HepG2 (cell line): ENCODE measurements around the gene FAF2. TPM values are rescaled to one million over a fixed set of nuclear protein-coding genes. Genes with fewer than 3 reads are reported as not detected.

Experiments used
- ATAC-seq: fragments of 200-7000 bp; cut with Tn5 transposase; 3 replicates; pipeline ENCODE4 v1.9.1; 2020; ENCODE audit warnings: mild to moderate bottlenecking, moderate library complexity
- BruUV-seq: library from RNA; stranded (reverse); fragments of 400-500 nt; replicated peaks from 2 replicates; lab custom pipeline; 2021; lab: Mats Ljungman, UMichigan
- CTCF ChIA-PET: fragments of 300-600 bp; formaldehyde crosslinking; extraction: SDS; loops from one replicate; lab custom pipeline; 2021; ENCODE audit warnings: low total read pairs, inconsistent platforms, low intra/inter-chr PET ratio; lab: Yijun Ruan, JAX
- POLR2A ChIA-PET: fragments of 350-600 bp; sonication (Branson Sonifier 250); formaldehyde crosslinking; loops from one replicate; lab custom pipeline; 2020; ENCODE audit warnings: antibody characterized with exemption, inconsistent platforms; lab: Yijun Ruan, JAX
- DNase-seq: peaks from one replicate; pipeline ENCODE4 v3.0.0-alpha.2; 2015; ENCODE audit warnings: low spot score
- FAIRE-seq: peaks from 3 replicates; lab custom pipeline; 2011; peaks lifted over from hg19 to GRCh38; lab: Jason Lieb, UNC
- H2AFZ ChIP-seq: one replicate; pipeline ENCODE4 v1.6.1; 2011; ENCODE audit warnings: low read length, inconsistent platforms
- H3K27ac ChIP-seq: fragments of 300-600 bp; 3 replicates; pipeline ENCODE4 v1.8.0; 2011; ENCODE audit warnings: mixed run types, mild to moderate bottlenecking, mixed read lengths, low read length, inconsistent platforms; ENCODE audit not compliant: insufficient read depth; ENCODE audit errors: extremely low read length
- H3K27me3 ChIP-seq, 2 experiments: fragments of 200-600 bp in 1 of 2; 2 replicates in 1 of 2; 3 replicates in 1 of 2; pipeline versions ENCODE4 v1.6.0 to v1.8.0; 2011; ENCODE audit warnings: low read length in 2 of 2, mild to moderate bottlenecking in 2 of 2, moderate library complexity in 2 of 2, inconsistent platforms in 1 of 2; ENCODE audit not compliant: insufficient read depth in 2 of 2, control insufficient read depth in 1 of 2
- H3K36me3 ChIP-seq, 2 experiments: fragments of 200-600 bp in 1 of 2; replicated peaks in 1 of 2; 2 replicates in 1 of 2; 3 replicates in 1 of 2; pipeline versions ENCODE4 v1.5.1 to v1.8.0; 2011; ENCODE audit warnings: low read length in 2 of 2, inconsistent platforms in 1 of 2; ENCODE audit not compliant: insufficient read depth in 2 of 2, control insufficient read depth in 1 of 2
- H3K4me1 ChIP-seq: 2 replicates; pipeline ENCODE4 v1.5.1; 2012; ENCODE audit warnings: low read length, inconsistent platforms; ENCODE audit not compliant: insufficient read depth
- H3K4me2 ChIP-seq: 2 replicates; pipeline ENCODE4 v1.6.0; 2011; ENCODE audit warnings: low read depth, low read length, inconsistent platforms
- H3K4me3 ChIP-seq, 3 experiments: fragments of 200-600 bp in 1 of 3; sonication (generic), shearing (Covaris generic) in 1 of 3; replicated peaks in 1 of 3; 2 replicates each; pipeline ENCODE4 v1.5.1; 2011 to 2016; ENCODE audit warnings: low read length in 3 of 3, inconsistent platforms in 2 of 3, low read depth in 2 of 3, mild to moderate bottlenecking in 2 of 3, control low read depth in 1 of 3, mixed read lengths in 1 of 3; ENCODE audit not compliant: insufficient read depth in 1 of 3
- H3K79me2 ChIP-seq: one replicate; pipeline ENCODE4 v1.6.1; 2011; ENCODE audit warnings: low read length, inconsistent platforms; ENCODE audit not compliant: insufficient read depth
- H3K9ac ChIP-seq: 2 replicates; pipeline ENCODE4 v1.6.0; 2011; ENCODE audit warnings: mild to moderate bottlenecking, low read depth, low read length, inconsistent platforms; ENCODE audit not compliant: insufficient read depth
- H3K9me3 ChIP-seq: 2 replicates; pipeline ENCODE4 v1.5.1; 2012; ENCODE audit warnings: mild to moderate bottlenecking, low read length
- H4K20me1 ChIP-seq: 2 replicates; pipeline ENCODE4 v1.6.0; 2011; ENCODE audit warnings: inconsistent platforms, mild to moderate bottlenecking, low read length, moderate library complexity; ENCODE audit not compliant: insufficient read depth
- FOXC1 ChIP-seq: sonication (generic); formaldehyde crosslinking; IDR thresholded peaks from 2 replicates; pipeline ENCODE4 v1.8.0; 2022; ENCODE audit warnings: mild to moderate bottlenecking, missing genetic modification reagents, borderline replicate concordance
- PHF21A ChIP-seq: sonication (generic); formaldehyde crosslinking; IDR thresholded peaks from 2 replicates; pipeline ENCODE4 v1.5.0; 2020; ENCODE audit warnings: mild to moderate bottlenecking, missing genetic modification reagents
- WGBS: methylation state at CpG from one replicate; pipeline ENCODE4 v1.1.6; 2017; ENCODE audit warnings: low lambda C conversion rate; 5-methylcytosine and 5-hydroxymethylcytosine counted together
- in situ Hi-C: cut with HindIII; loops from 2 replicates; pipeline ENCODE4 v1.10.0; 2017; ENCODE audit warnings: low pct_unique_long_range_greater_than_20kb; ENCODE audit not compliant: extremely low pct_ligation_motif_present
- intact Hi-C: fragments of 100-400 bp; cut with micrococcal nuclease; formaldehyde crosslinking; loops from one replicate; pipeline ENCODE4 v1.10.0; 2022; ENCODE audit not compliant: unreplicated experiment
- polyA plus RNA-seq, 8 experiments: library from polyadenylated mRNA; depleted of rRNA in 3 of 8; stranded (reverse) in 7 of 8; unstranded in 1 of 8; fragments of >200 nt; fragmentation: Illumina TruSeq in 4 of 8; extraction: Trizol in 4 of 8; gene quantifications; 2 replicates each; pipeline versions ENCODE4 v1.2.1 to v1.2.3, GENCODE V29; 2011 to 2016; ENCODE audit warnings: low read depth in 4 of 8, missing spikeins in 1 of 8, mixed read lengths in 1 of 8; ENCODE audit not compliant: insufficient read depth in 1 of 8
- total RNA-seq, 5 experiments: library from RNA; depleted of rRNA; stranded (reverse); fragments of >200 nt; fragmentation: Illumina TruSeq; extraction: Trizol; gene quantifications; 2 replicates each; pipeline ENCODE4 v1.2.3, GENCODE V29; 2016; ENCODE audit warnings: low read depth in 1 of 5
- TF ChIP-seq, protein P1 (sequence below): IDR thresholded peaks from 2 replicates; pipeline ENCODE4 v1.6.1; 2016; ENCODE audit warnings: low read depth
- TF ChIP-seq, protein P2 (sequence below): conservative IDR thresholded peaks from 2 replicates; pipeline ENCODE4 v1.6.1; 2018; ENCODE audit warnings: missing genetic modification reagents
- TF ChIP-seq, protein P3 (sequence below): sonication (generic); formaldehyde crosslinking; IDR thresholded peaks from 2 replicates; pipeline ENCODE4 v1.5.0; 2020; ENCODE audit warnings: mild to moderate bottlenecking, missing genetic modification reagents, borderline replicate concordance
- TF ChIP-seq, protein P4 (sequence below): sonication (generic); formaldehyde crosslinking; conservative IDR thresholded peaks from 2 replicates; pipeline ENCODE4 v1.8.1; 2023; ENCODE audit warnings: missing genetic modification reagents

Gene FAF2
- total and polyA plus RNA-seq, 2 of the 13 experiments (the other 11 are each of a cell fraction or from before 2014, with no cell fraction given): 27.8 to 34.3 TPM

DNA sequence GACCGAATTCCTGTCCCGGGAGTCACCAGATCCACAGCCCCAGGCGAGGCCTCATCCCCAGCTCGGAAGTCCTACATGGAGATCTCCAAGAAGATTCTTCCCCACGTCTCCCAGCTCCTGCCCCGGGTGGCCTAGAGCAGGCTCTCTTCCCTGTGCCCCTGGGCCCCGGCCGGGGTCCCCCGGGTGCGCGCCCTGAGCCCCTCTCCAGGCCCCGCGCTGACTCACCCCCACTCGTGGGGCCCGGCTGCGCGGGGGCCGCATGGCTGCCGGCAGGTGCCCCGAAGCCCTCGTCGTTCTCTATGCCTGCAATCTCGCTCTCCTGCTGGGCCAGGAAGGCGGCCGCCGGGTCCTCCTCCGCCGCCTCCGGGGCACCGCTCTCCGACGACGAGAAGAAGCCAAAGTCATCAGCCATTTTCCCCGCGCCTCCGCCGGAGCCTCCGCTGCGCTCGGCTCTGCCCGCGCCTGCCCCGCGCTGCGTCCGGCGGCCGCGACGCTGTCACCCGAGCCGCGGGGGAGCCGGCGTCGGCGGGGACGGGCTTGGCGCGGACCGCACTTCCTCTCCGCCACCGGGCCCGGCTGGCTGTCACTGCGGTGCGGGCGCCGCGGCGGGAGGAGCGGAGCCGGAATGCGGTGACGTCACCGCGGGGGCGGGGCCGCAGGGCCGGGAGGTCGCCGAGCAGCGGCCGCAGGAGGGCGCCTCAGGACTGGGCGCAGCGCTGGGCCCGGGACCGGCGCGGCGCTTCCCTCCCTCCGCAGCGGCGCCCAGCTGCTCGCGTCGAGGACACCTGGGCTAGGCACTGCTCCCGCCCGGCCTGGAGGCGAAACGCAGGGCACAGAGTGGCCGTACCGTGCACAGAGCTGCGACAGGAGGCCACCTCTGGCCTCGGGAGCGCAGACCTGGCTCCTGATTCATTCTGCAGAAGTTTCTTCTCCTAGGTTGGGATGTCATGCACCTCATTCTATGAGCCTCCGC lies 31.9 kb upstream of the FAF2 start, which contains the start of gene CLTB (continued):
- TF ChIP-seq, protein P1, sequence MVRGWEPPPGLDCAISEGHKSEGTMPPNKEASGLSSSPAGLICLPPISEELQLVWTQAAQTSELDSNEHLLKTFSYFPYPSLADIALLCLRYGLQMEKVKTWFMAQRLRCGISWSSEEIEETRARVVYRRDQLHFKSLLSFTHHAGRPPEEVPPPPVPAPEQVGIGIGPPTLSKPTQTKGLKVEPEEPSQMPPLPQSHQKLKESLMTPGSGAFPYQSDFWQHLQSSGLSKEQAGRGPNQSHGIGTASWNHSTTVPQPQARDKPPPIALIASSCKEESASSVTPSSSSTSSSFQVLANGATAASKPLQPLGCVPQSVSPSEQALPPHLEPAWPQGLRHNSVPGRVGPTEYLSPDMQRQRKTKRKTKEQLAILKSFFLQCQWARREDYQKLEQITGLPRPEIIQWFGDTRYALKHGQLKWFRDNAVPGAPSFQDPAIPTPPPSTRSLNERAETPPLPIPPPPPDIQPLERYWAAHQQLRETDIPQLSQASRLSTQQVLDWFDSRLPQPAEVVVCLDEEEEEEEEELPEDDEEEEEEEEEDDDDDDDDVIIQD: no peak
- TF ChIP-seq, all 625 proteins: peak for 211

DNA sequence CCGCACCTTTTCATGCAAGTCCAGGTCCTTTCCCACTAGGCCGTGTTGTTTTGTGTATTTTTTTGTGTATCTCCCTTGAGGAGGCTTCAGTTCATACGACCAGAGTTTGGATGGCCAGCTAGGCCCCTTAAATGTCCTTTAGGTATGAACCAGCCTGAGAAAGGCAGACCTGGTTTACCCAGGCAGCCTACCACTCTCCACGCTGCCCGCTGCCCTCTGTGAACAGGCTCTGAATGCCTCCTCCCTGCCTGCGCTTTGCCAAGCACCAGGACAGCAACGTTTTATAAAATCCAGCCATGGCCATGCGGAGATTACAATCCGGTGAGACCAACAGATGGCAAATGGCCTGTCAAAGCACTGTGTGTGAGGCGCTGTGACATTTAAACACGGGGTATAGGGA lies 31.2 kb upstream of the FAF2 start:
- intact Hi-C loops: loop anchor here (1.0 to 10.0 kb wide), 3 partner anchors 31 to 132 kb away; partner anchors contain the start of genes CDHR2 and FAF2
- peak overlapping the region; percentile 17 to 49 (median 25); a peak in 5 of 6 replicates for H3K4me3 ChIP-seq
- BruUV-seq: no TSS peak
- no peak overlapping the region for H3K27ac ChIP-seq
- FAIRE-seq (no peak), ATAC-seq (peak; percentile 19), DNase-seq (no peak)
- ChIA-PET POLR2A (interaction anchor here (1.3 to 2.3 kb wide), 3 partner anchors 30 to 230 kb away, joined by 3 to 15 read pairs (median 9); partner anchors contain the start of genes RNF44 and TSPAN17), CTCF (interaction anchor here (1.2 to 2.6 kb wide), 3 partner anchors 13 to 161 kb away, joined by 5 to 17 read pairs (median 6); partner anchors contain the start of gene FAF2)
- 66% methylated on average over 11 of the region's 11 CpGs for WGBS
- no peaks in the 10 kb centered on the region for H3K79me2 ChIP-seq
- H4K20me1 ChIP-seq: no peaks in the 10 kb centered on the region
- H3K9me3 ChIP-seq: no peaks in the 10 kb centered on the region
- H3K4me2 ChIP-seq: peak overlapping the region; percentile 88
- in situ Hi-C loops: loop anchor here (5.0 to 10.0 kb wide), 2 partner anchors 68 to 120 kb away; partner anchors contain the start of gene RNF44
- peaks cover 32% of the 10 kb centered on the region for H3K4me1 ChIP-seq
- no peaks in the 10 kb centered on the region for H3K27me3 ChIP-seq
- peak overlapping the region; percentile 90 for H2AFZ ChIP-seq
- H3K9ac ChIP-seq: peak overlapping the region; percentile 50; the same call in 1 of the 2 replicates
- H3K36me3 ChIP-seq: no peaks in the 10 kb centered on the region
- peak; percentile 49 for TF ChIP-seq PHF21A (CRISPR knock-in tag)
- TF ChIP-seq, protein P2, sequence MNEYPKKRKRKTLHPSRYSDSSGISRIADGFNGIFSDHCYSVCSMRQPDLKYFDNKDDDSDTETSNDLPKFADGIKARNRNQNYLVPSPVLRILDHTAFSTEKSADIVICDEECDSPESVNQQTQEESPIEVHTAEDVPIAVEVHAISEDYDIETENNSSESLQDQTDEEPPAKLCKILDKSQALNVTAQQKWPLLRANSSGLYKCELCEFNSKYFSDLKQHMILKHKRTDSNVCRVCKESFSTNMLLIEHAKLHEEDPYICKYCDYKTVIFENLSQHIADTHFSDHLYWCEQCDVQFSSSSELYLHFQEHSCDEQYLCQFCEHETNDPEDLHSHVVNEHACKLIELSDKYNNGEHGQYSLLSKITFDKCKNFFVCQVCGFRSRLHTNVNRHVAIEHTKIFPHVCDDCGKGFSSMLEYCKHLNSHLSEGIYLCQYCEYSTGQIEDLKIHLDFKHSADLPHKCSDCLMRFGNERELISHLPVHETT (CRISPR knock-in tag): no peak
- TF ChIP-seq, protein P3, sequence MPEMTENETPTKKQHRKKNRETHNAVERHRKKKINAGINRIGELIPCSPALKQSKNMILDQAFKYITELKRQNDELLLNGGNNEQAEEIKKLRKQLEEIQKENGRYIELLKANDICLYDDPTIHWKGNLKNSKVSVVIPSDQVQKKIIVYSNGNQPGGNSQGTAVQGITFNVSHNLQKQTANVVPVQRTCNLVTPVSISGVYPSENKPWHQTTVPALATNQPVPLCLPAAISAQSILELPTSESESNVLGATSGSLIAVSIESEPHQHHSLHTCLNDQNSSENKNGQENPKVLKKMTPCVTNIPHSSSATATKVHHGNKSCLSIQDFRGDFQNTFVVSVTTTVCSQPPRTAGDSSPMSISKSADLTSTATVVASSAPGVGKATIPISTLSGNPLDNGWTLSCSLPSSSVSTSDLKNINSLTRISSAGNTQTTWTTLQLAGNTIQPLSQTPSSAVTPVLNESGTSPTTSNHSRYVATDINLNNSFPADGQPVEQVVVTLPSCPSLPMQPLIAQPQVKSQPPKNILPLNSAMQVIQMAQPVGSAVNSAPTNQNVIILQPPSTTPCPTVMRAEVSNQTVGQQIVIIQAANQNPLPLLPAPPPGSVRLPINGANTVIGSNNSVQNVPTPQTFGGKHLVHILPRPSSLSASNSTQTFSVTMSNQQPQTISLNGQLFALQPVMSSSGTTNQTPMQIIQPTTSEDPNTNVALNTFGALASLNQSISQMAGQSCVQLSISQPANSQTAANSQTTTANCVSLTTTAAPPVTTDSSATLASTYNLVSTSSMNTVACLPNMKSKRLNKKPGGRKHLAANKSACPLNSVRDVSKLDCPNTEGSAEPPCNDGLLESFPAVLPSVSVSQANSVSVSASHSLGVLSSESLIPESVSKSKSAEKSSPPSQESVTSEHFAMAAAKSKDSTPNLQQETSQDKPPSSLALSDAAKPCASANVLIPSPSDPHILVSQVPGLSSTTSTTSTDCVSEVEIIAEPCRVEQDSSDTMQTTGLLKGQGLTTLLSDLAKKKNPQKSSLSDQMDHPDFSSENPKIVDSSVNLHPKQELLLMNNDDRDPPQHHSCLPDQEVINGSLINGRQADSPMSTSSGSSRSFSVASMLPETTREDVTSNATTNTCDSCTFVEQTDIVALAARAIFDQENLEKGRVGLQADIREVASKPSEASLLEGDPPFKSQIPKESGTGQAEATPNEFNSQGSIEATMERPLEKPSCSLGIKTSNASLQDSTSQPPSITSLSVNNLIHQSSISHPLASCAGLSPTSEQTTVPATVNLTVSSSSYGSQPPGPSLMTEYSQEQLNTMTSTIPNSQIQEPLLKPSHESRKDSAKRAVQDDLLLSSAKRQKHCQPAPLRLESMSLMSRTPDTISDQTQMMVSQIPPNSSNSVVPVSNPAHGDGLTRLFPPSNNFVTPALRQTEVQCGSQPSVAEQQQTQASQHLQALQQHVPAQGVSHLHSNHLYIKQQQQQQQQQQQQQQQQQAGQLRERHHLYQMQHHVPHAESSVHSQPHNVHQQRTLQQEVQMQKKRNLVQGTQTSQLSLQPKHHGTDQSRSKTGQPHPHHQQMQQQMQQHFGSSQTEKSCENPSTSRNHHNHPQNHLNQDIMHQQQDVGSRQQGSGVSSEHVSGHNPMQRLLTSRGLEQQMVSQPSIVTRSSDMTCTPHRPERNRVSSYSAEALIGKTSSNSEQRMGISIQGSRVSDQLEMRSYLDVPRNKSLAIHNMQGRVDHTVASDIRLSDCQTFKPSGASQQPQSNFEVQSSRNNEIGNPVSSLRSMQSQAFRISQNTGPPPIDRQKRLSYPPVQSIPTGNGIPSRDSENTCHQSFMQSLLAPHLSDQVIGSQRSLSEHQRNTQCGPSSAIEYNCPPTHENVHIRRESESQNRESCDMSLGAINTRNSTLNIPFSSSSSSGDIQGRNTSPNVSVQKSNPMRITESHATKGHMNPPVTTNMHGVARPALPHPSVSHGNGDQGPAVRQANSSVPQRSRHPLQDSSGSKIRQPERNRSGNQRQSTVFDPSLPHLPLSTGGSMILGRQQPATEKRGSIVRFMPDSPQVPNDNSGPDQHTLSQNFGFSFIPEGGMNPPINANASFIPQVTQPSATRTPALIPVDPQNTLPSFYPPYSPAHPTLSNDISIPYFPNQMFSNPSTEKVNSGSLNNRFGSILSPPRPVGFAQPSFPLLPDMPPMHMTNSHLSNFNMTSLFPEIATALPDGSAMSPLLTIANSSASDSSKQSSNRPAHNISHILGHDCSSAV (CRISPR knock-in tag): no peak
- TF ChIP-seq, protein P4, sequence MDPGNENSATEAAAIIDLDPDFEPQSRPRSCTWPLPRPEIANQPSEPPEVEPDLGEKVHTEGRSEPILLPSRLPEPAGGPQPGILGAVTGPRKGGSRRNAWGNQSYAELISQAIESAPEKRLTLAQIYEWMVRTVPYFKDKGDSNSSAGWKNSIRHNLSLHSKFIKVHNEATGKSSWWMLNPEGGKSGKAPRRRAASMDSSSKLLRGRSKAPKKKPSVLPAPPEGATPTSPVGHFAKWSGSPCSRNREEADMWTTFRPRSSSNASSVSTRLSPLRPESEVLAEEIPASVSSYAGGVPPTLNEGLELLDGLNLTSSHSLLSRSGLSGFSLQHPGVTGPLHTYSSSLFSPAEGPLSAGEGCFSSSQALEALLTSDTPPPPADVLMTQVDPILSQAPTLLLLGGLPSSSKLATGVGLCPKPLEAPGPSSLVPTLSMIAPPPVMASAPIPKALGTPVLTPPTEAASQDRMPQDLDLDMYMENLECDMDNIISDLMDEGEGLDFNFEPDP (CRISPR knock-in tag): 0 out of 2 replicates have a peak, but pooled peaks have one; percentile 61
- peak; percentile 52 for TF ChIP-seq FOXC1
